Neuronal stem cell (in vitro differentiated cells): Measurements from ENCODE around the gene HOXC11.

ENCODE experiments used
- DNase-seq: peaks from one replicate; pipeline ENCODE4 v3.0.0-alpha.2; 2013; ENCODE audit warnings: low spot score
- H2AFZ ChIP-seq: one replicate; pipeline ENCODE4 v1.6.1; 2013; ENCODE audit warnings: mild to moderate bottlenecking, low read length, inconsistent platforms
- H2AK5ac ChIP-seq: 2 replicates; pipeline ENCODE4 v1.6.1; 2013; ENCODE audit warnings: low read depth, mild to moderate bottlenecking, inconsistent platforms, low read length, moderate library complexity, mixed read lengths
- H2BK120ac ChIP-seq: 2 replicates; pipeline ENCODE4 v1.6.1; 2013; ENCODE audit warnings: low read depth, mild to moderate bottlenecking, inconsistent platforms, low read length, moderate library complexity, mixed read lengths
- H2BK12ac ChIP-seq: one replicate; pipeline ENCODE4 v1.6.1; 2013; ENCODE audit warnings: low read length, inconsistent platforms
- H2BK15ac ChIP-seq: 2 replicates; pipeline ENCODE4 v1.6.1; 2013; ENCODE audit warnings: mild to moderate bottlenecking, low read length, inconsistent platforms, mixed read lengths
- H2BK5ac ChIP-seq: one replicate; pipeline ENCODE4 v1.6.1; 2013; ENCODE audit warnings: inconsistent platforms, mild to moderate bottlenecking, low read length, moderate library complexity
- H3K14ac ChIP-seq: one replicate; pipeline ENCODE4 v1.6.1; 2013; ENCODE audit warnings: low read length, inconsistent platforms
- H3K18ac ChIP-seq: 2 replicates; pipeline ENCODE4 v1.6.1; 2013; ENCODE audit warnings: low read length, inconsistent platforms
- H3K23ac ChIP-seq: 2 replicates; pipeline ENCODE4 v1.6.1; 2013; ENCODE audit warnings: low read depth, mild to moderate bottlenecking, mixed read lengths, low read length, inconsistent platforms; ENCODE audit not compliant: poor library complexity
- H3K27ac ChIP-seq: replicated peaks from 3 replicates; pipeline ENCODE4 v1.5.1; 2013; ENCODE audit warnings: low read length, inconsistent platforms
- H3K27me3 ChIP-seq, 3 experiments: 2 replicates each; pipeline ENCODE4 v1.6.1; 2013; ENCODE audit warnings: low read length in 3 of 3, mild to moderate bottlenecking in 2 of 3, inconsistent platforms in 1 of 3, low read depth in 1 of 3, mixed read lengths in 1 of 3, moderate library complexity in 1 of 3; ENCODE audit not compliant: control insufficient read depth in 3 of 3, insufficient read depth in 3 of 3
- H3K36me3 ChIP-seq, 2 donors: replicated peaks in 1 of 2; 2 replicates each; pipeline ENCODE4 v1.6.1; 2013; ENCODE audit warnings: low read length in 2 of 2; ENCODE audit not compliant: control insufficient read depth in 2 of 2, insufficient read depth in 2 of 2
- H3K4ac ChIP-seq: 2 replicates; pipeline ENCODE4 v1.6.1; 2013; ENCODE audit warnings: inconsistent platforms, mild to moderate bottlenecking, low read length, moderate library complexity
- H3K4me1 ChIP-seq, 2 donors: 1 replicate in 1 of 2; 2 replicates in 1 of 2; pipeline ENCODE4 v1.6.1; 2013; ENCODE audit warnings: low read length in 2 of 2, low read depth in 1 of 2; ENCODE audit not compliant: control insufficient read depth in 2 of 2, insufficient read depth in 1 of 2
- H3K4me2 ChIP-seq: one replicate; pipeline ENCODE4 v1.6.1; 2013; ENCODE audit warnings: mild to moderate bottlenecking, low read length, inconsistent platforms; ENCODE audit not compliant: insufficient read depth, poor library complexity, severe bottlenecking
- H3K4me3 ChIP-seq, 2 donors: 2 replicates each; pipeline ENCODE4 v1.5.1; 2013; ENCODE audit warnings: low read length in 2 of 2, mild to moderate bottlenecking in 2 of 2, inconsistent platforms in 1 of 2, moderate library complexity in 1 of 2
- H3K79me1 ChIP-seq: one replicate; pipeline ENCODE4 v1.6.1; 2013; ENCODE audit warnings: low read depth, mild to moderate bottlenecking, inconsistent platforms, low read length, moderate library complexity
- H3K9ac ChIP-seq: one replicate; pipeline ENCODE4 v1.6.1; 2013; ENCODE audit warnings: mild to moderate bottlenecking, low read depth, low read length, inconsistent platforms; ENCODE audit not compliant: poor library complexity
- H3K9me3 ChIP-seq, 2 donors: replicated peaks in 1 of 2; 2 replicates each; pipeline versions ENCODE3 to v1.6.1; 2013; ENCODE audit warnings: low read length in 2 of 2, mild to moderate bottlenecking in 2 of 2, inconsistent platforms in 1 of 2, low read depth in 1 of 2, mixed read lengths in 1 of 2, moderate library complexity in 1 of 2; ENCODE audit not compliant: control insufficient read depth in 2 of 2, insufficient read depth in 1 of 2
- H4K8ac ChIP-seq: one replicate; pipeline ENCODE4 v1.6.1; 2013; ENCODE audit warnings: low read depth, mild to moderate bottlenecking, inconsistent platforms, low read length, moderate library complexity
- H4K91ac ChIP-seq: one replicate; pipeline ENCODE4 v1.6.1; 2013; ENCODE audit warnings: low read length, low read depth, mild to moderate bottlenecking, inconsistent platforms; ENCODE audit not compliant: poor library complexity
- WGBS, 2 donors: extraction: QIAGEN DNeasy Blood & Tissue Kit; methylation state at CpG; one replicate each; pipeline ENCODE4 v1.1.7; 2013; ENCODE audit warnings: missing lambda C conversion rate in 2 of 2, mixed read lengths in 1 of 2; ENCODE audit not compliant: insufficient read length in 2 of 2, insufficient replicate concordance in 1 of 2; ENCODE audit errors: extremely low coverage in 2 of 2; 5-methylcytosine and 5-hydroxymethylcytosine counted together

The HOXC11 gene

DNA sequence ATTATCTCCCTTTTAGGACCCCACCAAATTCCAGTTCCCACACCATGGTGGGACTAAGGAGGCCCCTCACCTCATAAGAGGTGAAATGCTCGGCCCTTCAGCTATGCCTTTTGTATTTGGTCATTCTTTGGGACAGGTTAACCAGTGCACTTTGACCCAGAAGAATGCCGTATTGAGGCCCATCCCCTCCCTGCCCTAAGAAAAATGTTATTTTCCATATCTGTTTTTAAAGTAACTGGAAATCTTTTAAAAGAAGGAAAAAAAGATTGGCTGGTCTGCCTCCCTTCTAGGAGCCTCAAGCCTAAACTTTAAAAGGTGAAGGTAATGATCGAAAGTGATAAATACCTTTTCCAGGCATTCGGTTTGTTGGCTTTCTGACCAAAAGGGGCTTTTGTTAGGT is 40.0 kb upstream of the HOXC11 start:
- Histone ChIP-seq H3K36me3 (no peaks in the 10 kb centered on the region), H2BK5ac (no peak overlapping the region), H2BK120ac (no peak overlapping the region), H4K91ac (no peak overlapping the region), H3K9ac (no peak overlapping the region), H2BK15ac (no peak overlapping the region), H3K27ac (no peak overlapping the region), H2AK5ac (no peak overlapping the region), H3K14ac (no peak overlapping the region), H3K23ac (no peak overlapping the region), H3K4ac (no peak overlapping the region), H2BK12ac (no peak overlapping the region), H3K27me3 (peaks cover 64 to 100% (median 97%) of the 10 kb centered on the region in 3 experiments), H3K4me2 (no peak overlapping the region), H4K8ac (no peak overlapping the region), H3K9me3 (peaks cover 0 to 10% of the 10 kb centered on the region in 2 donors), H2AFZ (no peak overlapping the region), H3K18ac (no peak overlapping the region), H3K4me3 (no peak overlapping the region), H3K4me1 (no peaks in the 10 kb centered on the region), H3K79me1 (no peaks in the 10 kb centered on the region)
- WGBS, 2 donors = no CpG with 5 or more reads among the region's 4 CpGs
- DNase-seq = no peak

DNA sequence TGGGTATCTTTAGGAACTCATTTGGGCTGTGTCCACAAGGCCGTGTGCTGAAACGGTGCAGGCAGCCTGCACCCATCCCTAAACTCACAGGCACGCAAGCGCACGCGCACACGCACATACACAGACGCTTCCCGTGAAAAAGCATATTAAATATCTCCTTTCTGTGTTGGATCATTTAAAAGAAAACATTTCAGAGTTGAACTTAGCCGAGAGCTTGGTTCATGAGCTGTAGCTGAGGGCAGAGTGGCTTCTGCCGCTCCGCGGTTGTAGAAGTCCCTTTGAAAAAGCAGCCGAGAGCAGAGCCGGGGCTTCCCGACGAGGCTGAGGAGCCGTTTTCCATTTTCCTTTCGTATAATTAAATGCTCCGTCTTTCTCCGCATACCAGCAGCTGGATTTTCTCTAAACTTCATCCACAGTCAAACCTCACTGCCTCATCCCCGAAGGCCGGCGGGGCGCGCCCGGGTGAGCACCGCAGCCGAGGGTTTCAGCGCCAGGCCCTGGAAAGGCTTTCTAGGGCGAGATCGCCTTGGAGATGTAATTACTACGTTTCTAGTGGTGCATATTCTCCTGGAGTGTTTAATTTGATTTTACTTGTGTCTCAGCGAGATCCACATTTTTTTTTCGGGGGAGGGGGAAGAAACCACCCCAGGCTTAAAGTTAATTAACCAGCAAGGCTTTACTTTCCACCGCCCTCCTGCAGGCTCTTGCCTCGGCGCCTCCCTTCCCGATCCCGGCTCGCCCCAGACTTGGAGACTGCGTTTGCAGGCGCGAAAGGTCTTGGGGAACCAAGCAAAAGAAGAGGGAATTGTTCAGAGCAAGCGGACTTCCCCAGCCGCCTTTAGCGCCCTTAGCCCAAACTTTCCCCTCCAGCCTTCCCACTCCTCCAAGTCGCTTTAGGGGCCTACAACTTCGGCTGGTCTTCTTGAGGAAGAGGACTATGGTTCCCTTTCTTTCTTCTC is 37.3 kb upstream of the HOXC11 start:
- H2BK5ac ChIP-seq = no peak overlapping the region
- no peak overlapping the region for H3K27ac ChIP-seq
- no peak overlapping the region for H3K14ac ChIP-seq
- H3K9me3 ChIP-seq = peaks cover 0 to 7% of the 10 kb centered on the region in 2 donors
- H3K18ac ChIP-seq = no peak overlapping the region
- H4K91ac ChIP-seq = no peak overlapping the region
- no peak overlapping the region for H2AK5ac ChIP-seq
- no peak overlapping the region for H3K4me2 ChIP-seq
- no peak overlapping the region for H2BK12ac ChIP-seq
- no peaks in the 10 kb centered on the region for H3K79me1 ChIP-seq
- H2BK15ac ChIP-seq = no peak overlapping the region
- H4K8ac ChIP-seq = no peak overlapping the region
- peak overlapping the region; percentile 51 for H2AFZ ChIP-seq
- no peak overlapping the region for H3K23ac ChIP-seq
- peaks cover 73 to 100% (median 98%) of the 10 kb centered on the region in 3 experiments for H3K27me3 ChIP-seq
- no peak overlapping the region for H3K4me3 ChIP-seq
- no peak overlapping the region for H3K9ac ChIP-seq
- WGBS, 2 donors = no CpG with 5 or more reads among the region's 49 CpGs
- H3K4ac ChIP-seq = no peak overlapping the region
- no peaks in the 10 kb centered on the region for H3K4me1 ChIP-seq
- DNase-seq = no peak
- H3K36me3 ChIP-seq = no peaks in the 10 kb centered on the region
- H2BK120ac ChIP-seq = no peak overlapping the region

DNA sequence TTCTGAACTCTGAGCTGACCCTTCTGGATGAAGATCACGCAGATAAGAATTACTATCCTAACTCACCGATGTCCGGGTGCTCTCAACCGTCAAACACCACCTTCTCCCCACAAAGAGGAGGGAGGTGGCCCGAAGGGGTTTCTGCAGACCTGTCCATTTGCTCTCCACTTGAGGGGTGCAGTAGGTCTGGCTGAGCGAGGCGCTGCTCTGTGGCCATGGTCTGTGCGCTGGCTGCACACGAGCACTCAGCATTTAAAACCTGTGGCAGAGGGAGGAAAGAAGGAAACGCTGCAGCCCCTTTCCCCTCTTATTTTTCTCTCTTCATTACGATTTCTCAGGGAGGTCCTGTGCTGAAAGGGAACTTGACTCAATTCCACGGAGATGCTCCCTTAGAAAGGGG is 35.8 kb upstream of the HOXC11 start:
- Histone ChIP-seq H3K9ac (no peak overlapping the region), H2BK5ac (no peak overlapping the region), H3K4me2 (no peak overlapping the region), H3K4me3 (no peak overlapping the region), H2AK5ac (no peak overlapping the region), H3K23ac (no peak overlapping the region), H3K4ac (no peak overlapping the region), H2BK15ac (no peak overlapping the region), H2BK120ac (no peak overlapping the region), H4K8ac (no peak overlapping the region), H2BK12ac (no peak overlapping the region), H3K27me3 (peaks cover 69 to 100% (median 96%) of the 10 kb centered on the region in 3 experiments), H3K27ac (no peak overlapping the region), H3K14ac (no peak overlapping the region), H3K4me1 (no peaks in the 10 kb centered on the region), H3K79me1 (no peaks in the 10 kb centered on the region), H2AFZ (no peak overlapping the region), H3K18ac (no peak overlapping the region), H4K91ac (no peak overlapping the region), H3K9me3 (peaks cover 0 to 7% of the 10 kb centered on the region in 2 donors), H3K36me3 (no peaks in the 10 kb centered on the region)
- no peak for DNase-seq
- no CpG with 5 or more reads among the region's 12 CpGs for WGBS, 2 donors

DNA sequence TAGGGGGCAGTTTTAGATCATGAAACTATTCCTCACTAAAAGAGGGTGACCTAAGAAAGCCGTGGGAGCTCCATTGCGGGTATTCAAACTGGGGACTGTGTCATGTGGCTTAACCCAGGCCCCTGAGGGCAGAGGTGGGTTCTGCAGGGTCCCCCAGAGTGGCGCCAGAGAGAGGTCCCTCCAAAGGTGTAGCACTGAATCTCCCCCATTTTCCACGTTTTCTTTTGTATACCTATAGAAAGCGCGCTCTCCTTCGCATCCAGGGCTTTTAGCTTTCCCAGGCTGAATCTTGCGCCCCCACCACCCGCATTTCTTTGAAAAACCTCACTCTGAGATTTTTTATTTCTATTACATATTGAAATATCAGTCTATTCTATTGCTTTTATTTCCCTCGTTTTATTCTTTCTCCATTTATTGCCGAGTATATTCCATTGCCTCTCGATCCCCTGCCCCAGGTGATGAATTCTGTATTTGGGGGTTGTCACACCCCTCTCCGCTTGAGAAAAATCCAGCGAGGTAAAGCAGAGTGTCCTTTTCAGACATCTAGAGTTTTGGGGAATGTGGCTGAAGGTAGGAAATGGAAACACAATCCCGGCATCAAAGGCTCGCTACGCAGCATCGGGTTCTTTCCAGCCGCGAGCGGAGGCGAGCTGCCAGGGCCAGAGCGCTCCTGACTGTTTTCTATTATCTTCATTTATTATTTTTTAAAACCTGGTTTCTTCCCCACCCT is 35.2 kb upstream of the HOXC11 start:
- no CpG with 5 or more reads among the region's 23 CpGs for WGBS, 2 donors
- no peak overlapping the region for H3K9ac ChIP-seq
- H2BK12ac ChIP-seq = no peak overlapping the region
- peaks cover 69 to 99% (median 95%) of the 10 kb centered on the region in 3 experiments for H3K27me3 ChIP-seq
- H4K91ac ChIP-seq = no peak overlapping the region
- H3K4me2 ChIP-seq = no peak overlapping the region
- no peak for DNase-seq
- no peak overlapping the region for H2BK120ac ChIP-seq
- H3K4ac ChIP-seq = no peak overlapping the region
- no peaks in the 10 kb centered on the region for H3K79me1 ChIP-seq
- peak overlapping the region; percentile 68 for H2AFZ ChIP-seq
- no peak overlapping the region for H2AK5ac ChIP-seq
- no peaks in the 10 kb centered on the region for H3K36me3 ChIP-seq
- no peak overlapping the region for H2BK5ac ChIP-seq
- no peak overlapping the region for H3K27ac ChIP-seq
- H3K4me1 ChIP-seq = no peaks in the 10 kb centered on the region
- H2BK15ac ChIP-seq = no peak overlapping the region
- H3K9me3 ChIP-seq = peaks cover 0 to 7% of the 10 kb centered on the region in 2 donors
- no peak overlapping the region for H3K14ac ChIP-seq
- no peak overlapping the region for H4K8ac ChIP-seq
- H3K18ac ChIP-seq = no peak overlapping the region
- peak overlapping the region; percentile 73 for H3K23ac ChIP-seq
- H3K4me3 ChIP-seq = no peak overlapping the region
